ENCODE measurements around the gene ZNF281.

The ZNF281 gene

DNA sequence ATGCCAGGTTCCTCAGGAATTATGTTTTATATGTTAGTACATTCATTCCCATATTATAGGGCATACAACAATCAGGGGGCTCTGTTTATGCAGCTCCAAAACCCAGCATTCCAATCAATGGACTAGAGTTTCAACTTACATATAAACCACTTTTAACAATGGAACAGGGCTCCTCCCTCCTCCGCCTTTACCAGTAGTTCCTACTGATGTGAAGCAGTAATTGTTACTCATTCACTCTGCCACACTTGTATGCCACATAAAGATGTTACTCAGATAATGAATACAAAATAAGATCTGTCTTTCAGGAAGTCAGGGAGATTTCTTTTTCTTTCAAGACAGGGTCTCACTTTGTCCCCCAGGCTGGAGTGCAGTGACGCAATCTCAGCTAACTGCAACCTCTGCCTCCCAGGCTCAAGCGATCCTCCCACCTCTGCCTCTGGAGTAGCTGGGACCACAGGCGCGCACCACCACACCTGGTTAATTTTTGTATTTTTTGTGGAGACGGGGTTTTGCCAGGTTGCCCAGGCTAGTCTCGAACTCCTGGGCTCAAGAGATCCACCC, 17.1 kb downstream of the ZNF281 start:
- DNase-seq (ENCODE audit: low read depth, low spot score): no peak

DNA sequence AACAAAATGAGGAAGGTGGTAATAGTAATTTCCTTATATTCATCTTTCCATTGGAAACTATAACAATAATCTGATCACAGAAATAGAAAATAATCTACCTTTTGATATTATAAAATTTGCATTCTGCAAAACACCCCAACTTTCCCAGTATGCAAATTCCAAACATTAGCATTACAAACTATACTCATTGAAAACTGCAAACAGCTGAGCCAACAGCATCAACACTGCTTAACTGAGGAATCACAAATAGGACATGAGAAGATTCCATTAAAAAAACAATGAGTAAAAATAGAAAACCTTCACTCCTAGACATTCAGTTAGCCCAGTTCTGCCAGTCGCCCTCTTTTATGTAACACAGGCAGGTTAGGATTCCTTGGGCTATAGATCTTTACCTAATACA, 18.1 kb downstream of the ZNF281 start:
- DNase-seq (ENCODE audit: low read depth, low spot score): no peak

DNA sequence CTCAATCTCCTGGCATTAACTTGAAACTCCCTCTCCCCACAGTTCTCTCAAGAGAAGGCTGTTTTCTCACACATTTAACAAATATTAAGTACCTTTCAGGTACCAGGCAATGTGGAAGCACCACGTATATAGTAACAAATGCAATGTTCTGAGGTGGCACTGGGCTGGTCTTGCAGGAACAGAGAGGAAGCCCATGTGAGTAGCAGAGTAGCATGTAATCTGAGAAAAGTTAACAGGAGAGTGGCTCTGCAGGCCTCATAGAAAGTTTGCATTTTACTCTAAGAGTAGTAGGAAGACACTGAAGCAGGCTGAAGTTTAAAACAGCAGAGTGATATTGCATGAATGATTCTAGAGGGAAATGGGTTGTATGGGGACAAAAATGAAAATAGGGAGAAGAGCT, 21.0 kb downstream of the ZNF281 start:
- DNase-seq (ENCODE audit: low read depth, low spot score): no peak

DNA sequence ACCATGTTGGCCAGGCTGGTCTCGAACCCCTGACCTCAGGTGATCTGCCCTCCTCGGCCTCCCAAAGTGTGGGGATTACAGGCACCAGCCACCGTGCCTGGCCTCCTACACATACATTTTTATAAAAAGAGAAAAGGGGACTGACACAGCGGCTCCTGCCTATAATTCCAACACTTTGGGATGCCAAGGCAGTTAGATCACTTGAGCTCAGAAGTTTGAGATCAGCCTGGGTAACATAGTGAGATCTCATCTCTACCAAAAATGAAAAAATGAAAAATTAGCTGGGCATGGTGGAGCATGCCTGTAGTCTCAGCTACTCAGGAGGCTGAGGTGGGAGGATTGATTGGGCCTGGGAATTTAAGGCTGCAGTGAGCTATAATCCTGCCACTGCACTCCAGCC, 23.4 kb downstream of the ZNF281 start:
- DNase-seq (ENCODE audit: low read depth, low spot score): no peak

DNA sequence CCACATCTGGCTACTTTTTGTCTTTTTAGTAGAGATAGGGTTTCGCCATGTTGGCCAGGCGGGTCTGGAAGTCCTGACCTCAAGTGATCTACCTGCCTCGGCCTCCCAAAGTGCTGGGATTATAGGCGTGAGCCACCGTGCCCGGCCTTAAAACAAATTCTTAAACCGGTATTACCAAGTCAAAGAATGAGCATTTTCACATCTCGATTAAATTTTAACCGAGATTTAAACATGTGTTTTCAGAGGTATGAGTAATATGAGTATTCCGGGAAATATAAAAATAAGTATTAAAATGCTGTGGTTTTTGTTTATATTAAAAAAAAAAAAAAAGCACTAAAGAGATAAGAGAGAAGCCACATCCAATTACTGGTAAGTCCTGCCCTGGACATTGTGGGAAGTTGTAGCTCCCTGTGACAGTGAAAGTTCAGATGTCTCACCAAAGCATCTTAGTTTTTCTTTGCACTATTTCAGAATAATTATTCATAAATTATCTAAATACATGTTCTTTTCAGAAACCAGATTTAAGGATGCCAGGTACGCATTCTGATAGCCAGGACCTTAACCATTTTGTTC, 24.9 kb downstream of the ZNF281 start:
- DNase-seq (ENCODE audit: low read depth, low spot score): no peak

DNA sequence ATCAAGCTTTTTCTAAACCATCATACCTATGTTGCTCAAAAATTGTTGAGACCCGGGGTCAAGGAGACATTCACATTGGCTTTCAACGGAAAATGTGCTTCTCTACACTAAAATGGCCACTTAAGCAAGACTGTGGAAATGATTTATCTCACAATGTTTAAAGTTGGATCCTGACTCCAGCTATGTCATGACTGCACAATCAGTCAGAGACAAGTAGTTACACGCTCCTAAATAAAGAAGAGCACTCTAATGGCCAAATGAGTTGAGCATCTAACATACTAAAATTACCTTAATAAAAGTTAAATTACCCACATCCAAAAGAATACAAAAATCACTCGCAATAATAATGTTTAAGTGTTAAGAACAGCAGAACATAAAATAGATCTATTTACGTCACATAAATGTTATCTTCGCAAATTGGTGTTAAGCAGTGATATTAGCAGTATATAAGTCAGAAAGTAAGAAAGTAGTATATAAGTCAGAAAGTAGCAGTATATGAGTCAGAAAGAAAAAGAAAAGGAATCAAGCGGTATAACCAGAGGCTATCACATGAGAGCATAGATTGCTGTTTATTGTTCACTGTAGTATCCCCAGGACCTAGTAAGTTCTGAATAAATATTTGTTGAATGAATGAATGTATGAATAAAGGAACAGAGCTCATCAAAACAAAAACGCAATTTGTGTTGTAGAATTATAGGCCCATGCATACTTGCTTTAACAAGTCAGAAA, 28.4 kb downstream of the ZNF281 start:
- DNase-seq (ENCODE audit: low read depth, low spot score): no peak

DNA sequence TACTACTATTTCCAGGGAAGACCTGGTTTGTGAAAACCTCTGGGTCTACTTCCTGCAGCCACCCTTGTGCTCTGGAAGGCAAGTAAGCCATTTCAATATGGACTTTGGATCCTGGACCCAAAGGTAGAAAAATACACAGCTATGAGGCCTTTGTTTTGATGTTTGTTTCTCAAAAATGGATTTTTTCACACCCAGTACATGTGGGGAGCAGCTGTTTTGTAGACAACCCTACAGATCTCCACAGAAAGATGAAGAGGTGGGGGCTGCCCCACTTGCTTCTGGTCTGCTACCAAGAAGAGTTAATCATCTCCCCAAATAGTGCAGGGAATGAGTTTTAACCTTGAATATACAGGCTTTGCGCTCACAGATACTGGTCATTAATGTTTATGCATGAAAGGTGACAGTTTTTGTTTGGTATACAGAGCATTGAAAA, 29.2 kb downstream of the ZNF281 start:
- no peak for DNase-seq (ENCODE audit: low read depth, low spot score)

DNA sequence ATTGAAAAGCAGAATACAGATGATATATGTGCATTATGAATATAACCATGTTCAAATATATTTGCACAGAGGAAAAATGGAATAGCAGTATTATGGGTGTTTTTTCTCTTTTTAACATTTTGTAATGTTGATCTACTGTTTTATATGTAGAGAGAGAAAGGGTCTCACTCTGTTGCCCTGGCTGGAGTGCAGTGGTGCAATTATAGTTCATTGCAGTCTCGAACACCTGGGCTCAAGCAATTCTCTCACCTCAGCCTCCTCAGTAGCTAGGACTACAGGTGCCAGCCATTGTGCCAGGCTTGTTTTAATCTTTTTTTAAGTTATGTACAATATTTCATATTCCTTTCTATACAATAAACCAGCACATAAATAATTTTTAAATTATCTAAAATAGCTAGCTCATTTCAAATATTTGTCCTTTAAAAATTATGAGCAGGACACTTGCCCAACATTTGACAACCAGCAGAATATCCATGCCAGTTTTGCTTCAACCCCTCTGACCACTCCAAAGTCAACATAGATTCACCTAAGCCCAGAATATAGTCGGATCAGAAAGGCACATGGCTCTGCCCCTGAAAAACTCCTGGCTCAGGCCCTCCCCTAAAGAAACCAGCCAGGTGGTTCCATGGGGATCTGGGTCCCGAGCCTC, 29.8 kb downstream of the ZNF281 start:
- no peak for DNase-seq (ENCODE audit: low read depth, low spot score)

DNA sequence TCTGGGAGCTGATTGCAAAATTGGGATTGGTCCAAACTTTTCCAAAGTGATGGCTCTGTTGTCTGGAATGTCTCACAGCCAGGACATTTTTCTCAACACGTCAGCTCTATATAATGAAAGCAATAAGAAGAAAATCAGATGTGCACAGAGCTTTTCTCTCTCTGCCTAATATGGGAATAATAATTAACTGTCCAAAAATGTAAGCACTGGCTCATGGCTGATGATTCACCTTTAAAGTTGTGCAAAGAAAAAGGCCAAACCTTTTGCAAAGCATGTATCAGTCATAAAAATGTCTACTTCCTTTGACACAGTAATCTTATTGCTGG, 30.4 kb downstream of the ZNF281 start:
- DNase-seq (ENCODE audit: low read depth, low spot score): no peak

DNA sequence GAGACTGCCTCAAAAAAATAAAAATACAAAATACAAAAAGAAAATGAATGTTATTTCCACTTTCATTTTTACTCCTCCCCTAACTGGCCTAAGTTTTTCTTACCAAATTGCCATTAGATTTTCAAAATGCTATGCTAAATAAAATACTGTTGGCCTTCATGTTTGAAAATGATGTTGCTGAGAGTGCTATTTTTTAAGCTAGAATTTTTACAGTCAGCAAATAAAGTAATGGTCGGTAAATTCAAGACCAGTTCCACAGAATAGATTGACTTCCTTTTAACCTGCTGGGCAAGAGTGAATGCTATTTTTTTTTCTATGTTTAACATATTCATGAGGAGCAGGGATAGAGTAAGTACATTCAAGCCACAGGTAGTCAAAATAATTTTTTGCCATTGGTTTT, 31.7 kb downstream of the ZNF281 start:
- DNase-seq (ENCODE audit: low read depth, low spot score): no peak

DNA sequence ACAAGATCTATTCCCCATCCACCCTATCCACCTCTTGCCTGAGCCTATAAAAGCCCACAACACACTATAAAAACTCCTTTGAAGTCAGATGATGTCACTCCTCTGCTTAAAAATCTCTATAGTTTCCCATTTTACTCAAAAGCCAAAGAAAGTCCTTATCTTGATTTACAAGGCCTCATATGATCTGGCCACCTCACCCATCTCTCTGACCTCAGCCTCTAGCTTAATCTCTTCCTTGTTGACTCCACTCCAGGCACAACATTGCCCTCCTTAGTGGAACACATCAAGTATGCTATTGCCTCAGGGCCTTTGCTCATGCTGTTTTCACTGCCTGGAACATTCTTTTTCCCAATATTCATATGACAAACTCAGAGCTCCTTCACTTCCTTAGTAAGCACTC, 33.3 kb downstream of the ZNF281 start:
- DNase-seq (ENCODE audit: low read depth, low spot score): no peak

DNA sequence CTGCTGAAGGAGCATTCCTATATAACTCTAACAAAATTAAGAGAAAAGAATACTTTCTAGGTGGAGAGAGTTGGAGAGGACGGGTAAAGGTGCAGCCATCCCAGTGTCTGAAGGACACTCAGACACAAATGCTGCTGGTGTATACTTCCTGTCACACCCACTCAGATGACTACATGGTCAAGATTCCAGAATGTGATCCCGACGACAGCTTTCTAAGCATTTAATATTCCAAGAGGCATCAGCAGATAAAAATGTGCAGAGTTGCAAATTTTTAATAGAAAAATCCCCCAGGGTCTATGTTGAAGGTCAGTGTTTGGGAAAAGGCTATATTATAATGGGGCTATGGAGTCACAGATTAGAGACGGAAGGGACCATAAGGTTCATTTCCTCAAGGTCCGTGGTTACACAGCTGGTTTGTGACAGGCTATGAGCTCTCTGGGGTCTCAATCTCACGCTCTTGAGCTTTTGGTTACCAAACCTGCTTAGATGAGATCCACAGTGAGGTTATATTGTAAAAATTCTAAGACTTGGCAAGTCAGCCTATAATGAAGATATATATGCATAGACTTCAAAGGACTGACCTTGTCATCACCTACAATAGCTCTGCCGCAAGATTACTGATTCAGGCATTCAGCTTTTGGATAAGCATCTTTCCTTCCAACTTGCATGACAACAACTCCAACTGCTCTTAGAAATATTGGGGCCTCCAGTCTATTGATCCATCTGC, 35.1 kb downstream of the ZNF281 start:
- no peak for DNase-seq (ENCODE audit: low read depth, low spot score)

DNA sequence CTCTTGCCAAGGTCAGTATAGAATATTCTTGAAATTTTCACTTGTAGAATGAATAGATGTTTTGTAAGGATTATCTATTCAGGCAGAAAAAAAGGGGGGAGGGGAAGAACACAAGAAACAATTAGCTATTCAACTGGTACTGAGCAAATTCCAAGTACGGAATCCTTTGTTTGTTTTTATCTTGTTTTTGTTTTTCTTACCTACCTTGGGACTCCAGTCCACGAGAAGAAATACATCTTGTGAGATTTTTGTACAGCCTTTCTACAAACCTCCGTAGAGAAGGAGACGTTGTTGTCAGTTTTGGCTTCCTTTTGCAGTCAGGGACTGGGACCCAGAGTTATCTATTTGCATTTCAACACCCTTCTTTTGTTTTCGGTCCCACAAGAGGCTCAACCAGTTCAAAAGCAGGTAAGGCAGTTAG, 36.0 kb downstream of the ZNF281 start:
- peak; percentile 52 for DNase-seq (ENCODE audit: low read depth, low spot score)

DNA sequence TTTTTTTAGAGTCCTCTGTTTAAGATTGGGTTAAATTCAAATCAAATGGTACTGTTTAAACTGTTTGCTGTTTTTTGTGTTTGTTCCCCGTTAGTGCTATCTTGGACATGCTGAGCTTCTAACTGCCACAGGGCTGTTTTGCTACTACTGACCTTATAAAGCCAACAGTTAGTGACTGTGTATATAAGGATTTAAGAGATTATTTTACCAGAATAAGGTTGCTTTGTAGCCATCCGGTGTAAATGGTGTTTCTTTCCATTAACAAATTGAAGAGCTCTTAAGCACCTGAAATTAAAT, 37.0 kb downstream of the ZNF281 start:
- no peak for DNase-seq (ENCODE audit: low read depth, low spot score)

DNA sequence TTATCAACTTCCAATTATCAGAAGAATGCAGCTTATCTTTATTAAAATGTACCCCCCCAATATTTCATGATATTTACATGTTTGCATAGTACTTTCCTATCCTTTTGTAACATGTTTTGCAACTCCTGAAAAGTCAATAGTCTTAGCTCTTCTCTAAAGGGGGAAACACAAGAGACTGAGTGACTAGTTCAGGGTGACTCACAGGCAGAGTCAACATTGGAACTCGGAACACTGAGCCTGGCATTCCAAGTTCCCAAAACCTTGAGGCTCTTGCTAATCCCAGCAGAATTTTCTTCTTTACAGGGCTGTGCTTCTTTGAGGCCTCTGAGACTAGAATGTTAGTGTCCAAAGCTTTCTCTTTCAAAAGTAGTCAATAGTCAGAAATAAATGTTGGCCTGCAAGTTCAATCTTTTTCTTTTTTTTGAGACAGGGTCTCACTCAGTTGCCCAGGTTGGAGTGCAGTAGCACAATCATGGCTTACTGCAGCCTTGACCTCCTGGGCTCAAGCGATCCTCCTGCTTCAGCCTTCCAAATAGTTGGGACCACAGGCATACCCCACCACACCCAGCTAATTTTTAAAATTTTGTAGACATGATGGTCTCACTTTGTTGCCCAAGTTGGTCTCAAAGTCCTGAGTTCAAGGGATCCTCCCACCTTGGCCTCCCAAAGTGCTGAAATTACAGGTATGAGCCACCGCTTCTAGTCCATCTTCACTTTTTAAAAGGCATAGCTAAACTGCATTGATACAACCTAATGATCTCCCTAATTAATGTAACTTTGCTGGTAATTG, 37.5 kb downstream of the ZNF281 start:
- DNase-seq (ENCODE audit: low read depth, low spot score): no peak

DNA sequence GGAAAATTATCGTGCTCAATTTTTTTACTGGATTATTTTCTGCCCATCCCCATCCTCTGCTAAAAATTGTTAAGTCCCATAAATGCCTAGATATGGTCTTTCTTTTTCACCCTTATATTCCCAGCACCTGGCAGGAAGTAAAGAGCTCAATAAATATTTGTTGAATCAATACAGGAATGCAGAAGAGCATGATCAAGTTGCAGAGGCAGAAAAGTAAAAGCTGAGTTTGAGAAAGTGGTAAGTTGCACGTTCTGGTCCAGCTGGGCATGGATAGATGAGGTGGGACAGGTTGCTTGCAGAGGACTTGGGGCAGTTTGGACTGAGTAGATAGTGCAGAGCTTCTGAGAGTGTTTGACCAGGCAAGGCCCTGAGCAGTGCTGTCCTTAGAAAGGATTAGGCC, 40.1 kb downstream of the ZNF281 start:
- DNase-seq (ENCODE audit: low read depth, low spot score): no peak

DNA sequence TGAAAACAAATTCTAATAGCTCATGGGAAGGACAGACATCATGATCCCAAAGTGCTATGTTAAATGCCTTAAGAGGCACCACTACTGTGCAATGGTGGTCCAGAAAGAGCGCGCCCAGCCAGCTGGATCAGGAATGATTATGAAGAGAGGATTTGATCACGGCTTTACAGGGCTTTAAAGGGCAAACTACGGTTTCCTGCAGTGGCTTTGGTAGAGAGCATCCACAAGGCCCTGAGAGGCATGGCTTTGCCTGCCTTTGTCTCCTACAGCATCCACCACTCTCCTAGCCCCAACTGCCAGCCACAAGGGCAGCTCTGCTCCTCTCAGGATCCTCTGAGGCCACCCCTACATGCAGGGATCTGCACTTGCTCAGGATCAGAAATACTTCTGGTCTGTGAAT, 40.7 kb downstream of the ZNF281 start:
- DNase-seq (ENCODE audit: low read depth, low spot score): no peak

DNA sequence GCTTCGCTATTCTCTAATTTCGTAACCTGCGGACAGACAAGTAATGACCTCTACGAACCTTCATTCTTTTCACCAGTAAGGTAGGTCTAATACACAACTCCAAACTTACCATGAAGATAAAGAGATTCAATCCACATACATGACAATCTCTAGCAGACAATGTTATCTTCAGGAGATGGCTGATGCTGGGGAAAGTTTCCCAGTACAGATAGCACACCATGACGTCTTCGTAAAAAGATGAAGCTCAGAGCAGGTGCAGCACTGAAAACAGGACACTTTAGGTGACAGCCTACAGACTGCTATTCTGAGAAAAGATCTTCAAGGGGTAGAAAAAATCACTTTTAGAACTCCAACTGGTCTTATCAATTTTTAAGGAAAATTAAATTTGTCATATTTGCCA, 41.3 kb downstream of the ZNF281 start:
- DNase-seq (ENCODE audit: low read depth, low spot score): no peak

DNA sequence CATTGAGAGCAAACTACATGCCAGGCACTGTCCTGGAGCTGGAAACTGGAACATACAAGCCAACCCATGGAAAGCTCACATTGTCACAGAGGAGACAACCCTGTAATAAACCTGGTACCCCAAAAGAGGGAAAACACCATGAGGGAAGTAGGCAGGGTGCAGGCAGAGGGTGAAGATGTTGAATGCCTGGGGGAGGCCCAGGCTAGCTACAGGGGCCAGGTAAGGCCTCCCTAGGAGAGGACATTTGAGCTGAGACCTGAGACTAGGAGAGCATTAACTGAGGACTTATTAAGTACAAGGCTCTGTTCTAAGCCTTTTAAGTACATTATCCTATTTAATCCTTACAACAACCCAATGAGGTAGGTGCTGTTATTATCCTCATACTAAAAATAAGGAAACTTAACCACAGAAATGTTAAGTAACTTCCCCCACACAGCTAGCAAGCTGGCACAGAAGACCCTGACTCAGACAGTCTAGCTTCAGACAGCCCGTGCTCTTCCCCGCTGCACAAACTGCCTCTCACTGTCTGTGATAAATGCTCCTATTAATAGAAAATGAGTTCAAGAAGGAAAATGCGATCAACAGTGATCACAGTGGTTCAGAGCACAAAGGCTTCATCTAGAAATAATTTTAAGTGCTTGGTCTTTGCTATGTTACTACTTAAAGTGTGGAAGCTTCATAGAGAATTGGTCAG, 41.8 kb downstream of the ZNF281 start:
- no peak for DNase-seq (ENCODE audit: low read depth, low spot score)

DNA sequence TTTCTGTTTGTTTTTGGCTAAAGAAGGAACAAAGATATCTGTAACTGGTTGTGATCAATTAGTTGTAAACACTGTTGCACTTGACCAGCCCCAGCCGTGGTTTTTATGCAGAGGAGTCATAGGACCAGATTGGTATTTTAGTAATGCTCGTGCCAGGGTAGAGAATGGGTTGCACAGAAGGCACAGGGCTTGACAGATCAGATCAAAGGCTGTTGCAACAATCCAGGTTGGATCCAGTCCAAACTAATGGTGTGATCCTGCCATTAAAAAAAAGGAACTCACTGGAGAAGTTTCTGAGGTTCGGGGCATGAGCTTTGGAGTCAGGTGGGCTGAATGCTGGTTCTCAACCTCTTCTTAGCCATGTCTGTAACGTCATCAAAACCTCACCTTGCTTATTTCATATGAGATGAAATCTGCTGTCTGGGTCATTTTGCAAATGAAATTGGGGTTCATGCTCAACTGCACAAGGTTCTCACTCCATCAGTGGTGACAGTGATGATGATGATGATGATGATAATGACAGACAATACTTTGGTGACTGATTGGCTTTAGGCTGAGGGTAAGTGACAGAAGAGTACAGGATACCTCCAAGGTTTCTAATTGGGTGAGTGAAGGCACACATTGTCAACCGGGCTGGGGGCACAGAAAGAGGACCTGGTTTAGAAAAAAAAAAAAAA, 43.1 kb downstream of the ZNF281 start:
- DNase-seq (ENCODE audit: low read depth, low spot score): no peak
